Subcutaneous adipose tissue (tissue), 4 donors: Measurements from ENCODE around the gene ARNT2. TPM values are rescaled to one million over a fixed set of nuclear protein-coding genes. Genes with fewer than 3 reads are reported as not detected.

Experiments used
- CTCF ChIP-seq: fragments of 450-650 bp; IDR thresholded peaks from one replicate; pipeline ENCODE4 v1.5.1; 2016; ENCODE audit warnings: low read depth, mild to moderate bottlenecking, control low read depth, antibody characterized with exemption, moderate library complexity
- total RNA-seq, 4 donors: library from RNA; depleted of rRNA; stranded (reverse); fragments of >200 nt; gene quantifications; one replicate each; pipeline ENCODE4 v1.1.0, GENCODE V29; 2016

ARNT2 gene
- total RNA-seq, 4 donors from 2014 or later: 0.16 to 4.3 (median 2.3) TPM

DNA sequence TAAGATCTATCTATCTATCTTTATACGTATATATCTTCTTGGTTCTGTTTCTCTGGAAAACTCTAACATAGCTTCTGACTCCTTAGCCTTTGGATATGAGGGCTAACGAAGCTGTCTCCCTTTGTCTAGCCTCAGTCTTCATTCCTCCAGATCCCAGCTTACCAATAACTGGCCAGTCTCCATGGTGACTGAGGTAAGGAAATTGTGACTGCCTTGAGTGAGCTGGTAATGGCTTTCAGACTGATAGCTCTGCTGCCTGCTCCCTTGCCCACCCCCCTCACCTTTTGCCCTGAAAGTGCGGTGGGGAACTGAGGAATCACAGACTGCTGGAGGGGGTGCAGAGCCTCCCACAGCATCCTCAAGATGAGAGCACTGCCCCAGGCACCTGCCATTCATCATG is 225.2 kb downstream of the ARNT2 start:
- TF ChIP-seq CTCF: no peak

- TF ChIP-seq CTCF: no peak
Observed at GRCh38 chr15:80630981-80631380, 226.8 kb downstream of the ARNT2 start.

GRCh38 chr15:80633221-80633620 is 229.0 kb downstream of the ARNT2 start:
- no peak for TF ChIP-seq CTCF

- no peak for TF ChIP-seq CTCF
Observed at GRCh38 chr15:80635953-80636352, 231.8 kb downstream of the ARNT2 start.

GRCh38 chr15:80636675-80637074 is 232.5 kb downstream of the ARNT2 start:
- no peak for TF ChIP-seq CTCF

DNA sequence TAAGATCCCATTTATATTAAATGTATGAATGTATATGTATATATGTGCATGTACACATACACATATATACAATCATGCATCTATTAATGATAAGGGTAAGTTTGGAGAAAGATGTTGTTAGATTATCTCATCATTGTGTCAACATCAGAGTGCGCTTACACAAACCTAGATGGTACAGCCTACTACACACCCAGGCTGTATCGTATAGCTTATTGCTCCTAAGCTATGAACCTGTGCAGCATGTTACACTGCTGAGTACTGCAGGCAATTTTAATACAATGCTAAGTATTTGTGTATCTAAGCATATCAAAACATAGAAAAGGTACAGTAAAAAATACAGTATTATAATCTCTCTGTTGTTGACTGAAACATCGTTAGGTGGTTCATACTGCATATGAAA is 233.6 kb downstream of the ARNT2 start:
- TF ChIP-seq CTCF: no peak

GRCh38 chr15:80638553-80639167 is 234.5 kb downstream of the ARNT2 start:
- TF ChIP-seq CTCF: no peak
